Stimulated activated CD8-positive, alpha-beta memory T cell treated with anti-CD3 and anti-CD28 coated beads, Interleukin-12 subunit alpha, Interleukin-12 subunit beta, amount 100 ng/mL, for 4 hours (primary cell): ENCODE results near the gene KLHL42.
A peak's percentile ranks its signal among the peaks of the same experiment; 100 is the strongest.
"Not testable (repeated sequence)": the region's sequence is repeated elsewhere in the genome, so short reads cannot be mapped to it uniquely, and the experiment has no call there.

ENCODE experiments used
- DNase-seq: peaks from one replicate; pipeline ENCODE4 v3.0.0-alpha.2; 2020; ENCODE audit warnings: low read depth

Gene KLHL42

DNA sequence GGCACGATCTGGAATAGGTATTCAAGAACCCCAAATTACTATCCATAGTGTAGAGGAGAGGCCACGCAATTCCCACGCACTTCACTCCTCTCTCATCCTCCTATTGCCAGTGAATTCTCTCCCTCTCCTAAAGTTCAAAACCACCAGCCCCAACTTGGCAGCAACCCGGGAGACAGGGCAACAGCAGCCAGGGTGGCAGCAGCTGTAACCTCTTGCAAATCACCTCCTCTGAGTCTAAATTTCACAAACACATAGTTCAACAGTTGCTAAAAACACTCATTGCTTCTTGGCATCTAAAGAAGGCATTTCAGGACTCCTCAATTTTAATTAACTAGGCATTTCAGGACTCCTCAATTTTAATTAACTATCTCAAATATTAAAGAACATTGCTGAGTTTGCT is 37.7 kb downstream of the KLHL42 start:
- no peak for DNase-seq

DNA sequence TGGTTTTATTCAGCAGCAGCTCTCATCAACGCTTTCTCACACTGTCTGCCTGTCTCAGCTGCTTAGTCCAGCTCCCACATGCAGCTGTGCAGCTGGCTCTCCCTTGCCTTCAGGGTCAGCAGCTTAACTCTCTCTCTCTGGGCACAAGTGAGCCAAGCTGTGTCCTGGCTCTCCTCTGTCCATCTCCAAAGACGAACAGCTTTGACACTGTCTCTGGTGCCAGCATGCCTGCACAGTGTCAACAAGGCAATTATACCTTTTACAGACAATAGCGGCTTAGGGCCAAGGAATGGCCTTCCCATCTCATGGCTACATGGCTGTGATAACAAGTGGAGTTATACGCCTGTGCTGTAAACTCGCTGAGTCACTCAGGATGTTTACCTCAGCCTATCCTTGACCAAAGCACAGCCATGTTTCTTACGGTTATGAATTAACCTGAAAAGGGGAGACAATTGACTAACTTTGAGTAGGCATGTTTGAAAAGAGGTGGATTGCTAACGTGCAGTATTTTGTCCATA is 38.4 kb downstream of the KLHL42 start:
- no peak for DNase-seq

GRCh38 chr12:27820564-27820963 is 40.5 kb downstream of the KLHL42 start:
- no peak for DNase-seq

- no peak for DNase-seq
These were observed 41.4 kb downstream of the KLHL42 start for GRCh38 chr12:27821259-27821973.

- DNase-seq: peak; percentile 24
These were observed 42.2 kb downstream of the KLHL42 start for GRCh38 chr12:27822076-27822712.

GRCh38 chr12:27823038-27823437 is 43.0 kb downstream of the KLHL42 start:
- DNase-seq: no peak

GRCh38 chr12:27824126-27824842 is 44.3 kb downstream of the KLHL42 start:
- no peak for DNase-seq

DNA sequence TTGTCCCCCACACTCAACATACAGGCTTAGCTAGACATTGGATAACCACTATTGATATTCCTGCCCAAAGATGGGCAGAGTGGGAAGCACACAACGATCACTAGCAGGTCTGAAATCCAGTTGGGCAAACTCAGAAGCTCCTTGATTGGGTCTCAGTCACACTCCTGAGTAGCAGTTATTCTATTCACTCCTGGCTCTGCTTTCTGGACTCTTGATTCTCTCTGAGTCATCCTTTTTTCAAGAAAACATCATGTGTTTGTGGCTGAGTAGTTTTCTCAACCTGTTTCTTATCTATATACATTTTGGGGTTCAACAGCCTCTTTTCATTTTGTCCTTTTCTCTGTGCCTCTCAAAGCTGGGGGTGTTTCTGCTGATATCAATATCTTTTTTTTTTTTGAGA is 46.0 kb downstream of the KLHL42 start:
- no peak for DNase-seq

GRCh38 chr12:27828196-27828595 is 48.2 kb downstream of the KLHL42 start:
- no peak for DNase-seq

DNA sequence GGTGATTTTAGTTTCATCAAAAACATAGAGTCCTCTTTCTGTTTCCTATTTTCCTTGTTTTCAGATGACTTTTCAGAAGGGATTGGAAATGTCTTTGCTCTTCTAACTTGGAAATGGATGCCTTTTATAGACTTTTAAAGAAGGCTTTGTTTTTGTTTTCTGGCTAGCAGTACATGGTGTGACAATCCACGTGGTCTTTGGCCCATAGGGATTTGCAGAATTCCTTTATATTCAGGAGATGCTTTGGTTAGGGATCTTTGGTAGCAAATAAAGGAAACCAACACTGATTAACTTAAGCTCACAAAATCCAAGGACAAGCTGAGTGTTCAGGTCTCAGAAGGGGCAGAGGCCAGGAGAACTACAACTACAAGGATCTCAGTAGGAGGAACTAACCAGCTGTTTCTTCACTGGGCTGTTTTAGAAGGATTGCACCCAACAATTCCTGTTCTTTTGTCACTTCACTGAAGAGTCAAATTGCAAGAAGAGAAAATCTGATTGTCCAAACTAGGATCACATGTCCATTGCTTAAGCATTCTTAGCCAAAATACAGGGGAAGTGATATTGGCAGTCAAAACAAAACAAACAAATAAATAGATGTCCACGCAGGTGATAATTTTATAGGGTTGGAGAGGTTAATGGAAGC is 58.6 kb downstream of the KLHL42 start:
- no peak for DNase-seq

DNA sequence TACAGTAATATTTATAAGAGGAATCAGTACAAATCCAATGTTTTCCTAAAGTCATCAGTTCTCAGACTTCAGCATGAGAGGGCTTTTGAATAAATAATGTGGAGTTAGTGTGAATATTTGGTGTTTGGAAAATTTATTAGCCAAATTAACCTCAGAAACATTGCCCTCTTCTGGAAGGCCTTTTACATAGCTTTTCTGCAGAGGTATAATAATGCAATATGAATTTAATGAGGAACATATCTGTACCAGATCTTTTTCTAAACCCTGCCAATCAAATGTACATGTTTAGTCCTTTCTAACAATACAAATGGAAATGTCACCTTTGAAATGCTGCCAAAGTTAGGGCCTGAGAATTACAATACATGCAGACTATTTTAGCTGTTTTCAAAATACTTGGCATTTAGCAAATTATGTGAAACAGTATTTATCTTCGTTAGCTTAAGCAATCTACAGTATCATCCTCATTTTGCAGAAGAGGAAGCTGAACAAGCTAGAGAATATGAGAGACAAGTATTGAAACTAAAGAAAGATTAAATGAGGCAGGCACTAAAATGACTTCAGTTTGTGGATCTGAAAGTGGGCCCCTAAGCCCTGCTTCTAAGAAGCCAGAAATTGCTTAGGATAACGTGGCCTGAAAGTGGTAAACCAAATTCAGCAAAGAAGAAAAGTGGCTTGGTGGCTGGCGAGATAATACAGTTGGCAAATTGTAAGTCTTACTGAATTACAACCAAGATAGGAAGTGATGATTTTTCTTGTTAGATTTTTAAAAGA is 60.4 kb downstream of the KLHL42 start:
- no peak for DNase-seq

DNA sequence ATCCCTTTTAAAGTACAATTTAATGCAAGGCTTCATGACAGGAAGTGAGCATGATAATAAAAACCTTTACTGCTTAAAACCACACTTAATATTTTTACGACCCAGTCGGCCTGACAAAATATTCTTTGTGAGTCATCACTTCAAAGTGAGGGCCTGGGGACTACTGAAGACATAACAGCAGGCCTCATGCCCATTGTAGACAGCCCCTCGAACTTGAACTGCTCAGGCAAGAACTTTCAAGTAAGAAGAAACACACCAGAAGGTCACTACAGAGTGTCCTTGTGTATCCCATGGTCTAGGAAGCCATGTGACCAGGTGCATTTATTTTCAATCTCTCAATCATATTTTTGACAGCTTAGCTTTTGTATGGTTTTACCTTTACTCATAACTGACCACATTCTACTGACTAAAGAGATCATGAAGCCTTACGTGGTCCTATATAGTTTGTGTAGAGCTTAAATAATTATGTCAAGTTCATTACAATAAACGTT is 61.4 kb downstream of the KLHL42 start:
- no peak for DNase-seq

GRCh38 chr12:27843714-27844245 is 63.7 kb downstream of the KLHL42 start:
- no peak for DNase-seq

DNA sequence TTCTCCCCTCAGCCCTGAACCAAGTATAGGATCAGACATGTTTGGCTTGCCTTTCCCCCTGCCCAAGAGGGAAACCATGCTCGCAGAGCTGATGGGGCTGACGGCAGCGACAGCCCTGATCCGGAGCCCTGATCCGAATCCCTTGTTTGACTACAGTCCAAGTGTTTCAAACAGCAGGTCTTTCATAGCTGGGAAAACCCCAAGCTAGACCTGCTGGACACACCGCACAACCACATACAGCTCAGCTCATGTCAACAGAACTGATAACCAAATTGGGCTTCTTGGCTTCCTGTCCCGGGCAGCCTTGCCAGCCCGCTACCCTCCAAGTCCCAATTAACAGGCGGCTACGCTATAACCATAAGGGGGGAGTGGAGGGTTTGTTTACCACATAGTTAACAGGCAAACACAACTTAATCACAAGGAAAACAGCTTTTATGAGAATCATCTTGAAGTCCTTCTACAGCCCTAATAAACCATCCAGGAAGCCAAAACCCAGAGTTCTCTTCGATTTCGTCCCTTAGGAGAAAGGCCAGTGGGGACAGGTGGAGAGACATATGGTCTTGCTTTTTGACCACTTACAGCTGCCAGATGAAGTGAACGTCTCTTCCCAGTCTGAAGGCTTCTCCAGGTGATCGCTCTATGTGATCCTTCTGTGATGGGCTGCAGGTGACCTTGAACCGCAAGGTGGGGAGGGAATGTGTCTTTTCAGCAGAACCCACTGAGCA is 64.5 kb downstream of the KLHL42 start:
- no peak for DNase-seq

- DNase-seq: no peak
These were observed 65.2 kb downstream of the KLHL42 start for GRCh38 chr12:27845187-27845586.

- DNase-seq: not testable (repeated sequence)
These were observed 65.7 kb downstream of the KLHL42 start for GRCh38 chr12:27845706-27846105.

DNA sequence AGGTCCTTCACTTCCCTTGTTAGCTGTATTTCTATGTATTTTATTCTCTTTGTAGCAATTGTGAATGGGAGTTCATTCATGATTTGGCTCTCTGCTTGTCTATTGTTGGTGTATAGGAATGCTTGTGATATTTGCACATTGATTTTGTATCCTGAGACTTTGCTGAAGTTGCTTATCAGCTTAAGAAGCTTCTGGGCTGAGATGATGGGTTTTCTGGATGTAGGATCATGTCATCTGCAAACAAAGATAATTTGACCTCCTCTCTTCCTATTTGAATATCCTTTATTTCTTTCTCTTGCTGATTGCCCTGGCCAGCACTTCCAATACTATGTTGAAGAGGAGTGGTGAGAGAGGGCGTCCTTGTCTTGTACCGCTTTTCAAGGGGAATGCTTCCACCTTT is 67.3 kb downstream of the KLHL42 start:
- not testable (repeated sequence) for DNase-seq

- no peak for DNase-seq
These were observed 71.3 kb downstream of the KLHL42 start for GRCh38 chr12:27851311-27851710.

GRCh38 chr12:27852117-27852516 is 72.1 kb downstream of the KLHL42 start:
- DNase-seq: no peak
